8988T (cell line): Measurements from ENCODE around the gene ATP6V1F.
"Not testable (repeated sequence)": the region's sequence is repeated elsewhere in the genome, so short reads cannot be mapped to it uniquely, and the experiment has no call there.

ENCODE experiments used
- DNase-seq: peaks from one replicate; pipeline ENCODE4 v3.0.0; 2011

ATP6V1F gene

DNA sequence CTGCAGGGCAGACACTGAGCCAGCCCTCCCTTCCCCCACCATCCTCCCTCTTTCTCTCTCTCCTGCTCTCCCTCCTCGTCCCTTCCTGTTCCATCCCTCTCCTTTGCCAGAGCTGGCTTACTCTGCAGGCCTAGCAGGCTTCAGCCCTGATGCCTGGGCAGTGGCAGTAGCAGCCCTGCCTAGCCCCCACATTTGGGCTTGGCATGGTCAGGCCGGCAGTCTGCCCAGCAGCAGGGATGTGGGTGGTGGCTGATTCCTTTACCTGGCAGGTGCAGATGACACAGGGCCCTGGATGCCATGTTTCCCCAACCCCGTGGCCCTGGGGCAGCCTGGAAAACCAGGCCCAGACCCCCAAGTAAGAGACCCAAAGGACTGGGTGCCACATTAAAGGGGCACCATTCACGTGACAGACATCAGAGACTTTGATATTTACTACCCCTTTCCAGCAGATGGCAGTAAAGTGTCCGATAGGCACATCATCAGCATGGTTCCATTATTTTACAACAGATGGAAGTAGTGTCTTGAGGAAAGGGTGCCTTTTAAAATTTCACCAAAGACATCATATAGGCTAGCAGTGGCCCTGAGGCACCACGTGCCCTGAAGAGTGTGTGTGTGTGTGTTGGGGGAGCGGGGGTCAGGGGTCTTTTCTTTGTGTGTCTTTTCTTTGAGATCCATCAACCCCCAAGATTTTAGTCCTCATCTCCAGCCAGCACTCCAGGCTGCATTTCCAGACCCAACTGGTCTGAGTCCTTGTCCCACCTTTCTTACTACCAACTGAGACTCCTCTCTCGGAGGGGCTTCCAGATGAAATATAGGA, 41.9 kb downstream of the ATP6V1F start:
- peak; percentile 59 for DNase-seq

DNA sequence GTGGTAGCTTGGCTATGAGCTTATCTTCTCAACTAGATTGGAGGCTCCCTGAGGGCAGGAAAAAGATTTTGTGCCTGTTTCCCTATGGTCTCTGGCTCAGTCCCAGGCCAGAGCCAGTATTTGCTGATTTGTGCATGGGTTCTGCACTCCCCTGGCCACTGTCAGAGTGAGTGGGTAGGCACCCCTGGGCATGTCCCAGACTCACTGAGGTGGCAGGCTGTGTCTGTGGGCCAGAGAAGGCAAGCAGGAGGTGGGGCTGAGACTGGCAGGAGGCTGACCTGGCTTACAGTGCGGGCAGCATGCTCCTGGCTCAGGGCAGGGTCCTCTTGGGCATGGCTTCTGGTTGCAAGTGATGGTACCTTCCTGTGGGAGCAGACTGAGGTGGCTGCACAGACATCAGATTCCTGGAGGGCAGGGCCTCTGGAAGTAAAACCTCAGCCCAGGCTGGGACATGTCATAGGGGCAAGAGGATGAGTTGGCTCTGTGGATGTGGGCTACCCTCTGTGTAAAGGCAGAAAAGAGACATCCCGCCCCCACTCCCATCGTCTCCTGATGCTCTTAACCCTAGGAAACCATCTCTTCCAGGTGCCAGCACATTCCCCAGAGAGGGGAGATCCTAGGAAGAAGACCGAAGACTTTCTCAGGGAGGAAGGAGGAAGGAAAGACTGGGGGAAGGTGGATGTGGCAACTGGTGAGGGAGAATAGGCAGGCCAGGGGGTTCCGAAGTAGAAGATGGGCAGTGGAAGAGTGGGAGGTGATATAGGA, 43.5 kb downstream of the ATP6V1F start:
- peak; percentile 1 for DNase-seq

DNA sequence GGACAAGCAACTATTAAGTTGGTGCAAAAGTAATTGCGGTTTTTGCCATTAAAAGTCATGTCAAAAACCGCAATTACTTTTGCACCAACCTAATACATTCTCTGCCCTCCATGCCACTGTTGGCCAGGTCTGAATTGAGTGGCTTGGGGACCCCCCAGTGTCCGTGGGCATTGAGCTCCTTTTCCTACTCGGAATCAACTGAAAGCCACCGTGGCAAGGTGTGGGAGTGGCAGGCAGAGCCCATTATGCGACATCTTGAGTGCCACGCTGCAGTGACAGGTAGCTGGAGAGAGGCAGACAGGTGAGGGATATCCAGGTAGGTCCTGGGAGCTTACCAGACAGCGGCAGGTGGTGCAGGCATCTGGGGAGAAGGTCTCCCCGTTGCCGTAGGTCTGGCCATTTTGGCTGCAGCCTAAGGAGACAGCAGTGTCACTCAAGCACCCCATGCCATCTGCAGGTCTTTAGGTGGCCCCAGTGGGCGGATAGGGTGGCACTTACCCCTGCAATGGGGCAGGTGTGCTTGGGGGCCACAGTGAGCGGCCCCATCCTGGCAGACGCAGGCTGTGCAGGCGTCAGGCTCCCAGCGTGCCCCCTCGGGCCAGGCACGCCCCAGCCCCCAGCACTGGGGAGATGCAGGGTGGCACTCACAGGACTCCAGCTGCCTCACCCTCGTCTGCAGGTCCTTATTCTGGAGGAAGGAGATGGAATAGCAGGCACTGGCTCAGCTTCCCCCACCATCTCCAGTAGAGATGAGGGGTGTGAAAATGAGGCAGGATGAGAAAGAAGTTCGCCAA, 44.3 kb downstream of the ATP6V1F start:
- peak; percentile 8 for DNase-seq

DNA sequence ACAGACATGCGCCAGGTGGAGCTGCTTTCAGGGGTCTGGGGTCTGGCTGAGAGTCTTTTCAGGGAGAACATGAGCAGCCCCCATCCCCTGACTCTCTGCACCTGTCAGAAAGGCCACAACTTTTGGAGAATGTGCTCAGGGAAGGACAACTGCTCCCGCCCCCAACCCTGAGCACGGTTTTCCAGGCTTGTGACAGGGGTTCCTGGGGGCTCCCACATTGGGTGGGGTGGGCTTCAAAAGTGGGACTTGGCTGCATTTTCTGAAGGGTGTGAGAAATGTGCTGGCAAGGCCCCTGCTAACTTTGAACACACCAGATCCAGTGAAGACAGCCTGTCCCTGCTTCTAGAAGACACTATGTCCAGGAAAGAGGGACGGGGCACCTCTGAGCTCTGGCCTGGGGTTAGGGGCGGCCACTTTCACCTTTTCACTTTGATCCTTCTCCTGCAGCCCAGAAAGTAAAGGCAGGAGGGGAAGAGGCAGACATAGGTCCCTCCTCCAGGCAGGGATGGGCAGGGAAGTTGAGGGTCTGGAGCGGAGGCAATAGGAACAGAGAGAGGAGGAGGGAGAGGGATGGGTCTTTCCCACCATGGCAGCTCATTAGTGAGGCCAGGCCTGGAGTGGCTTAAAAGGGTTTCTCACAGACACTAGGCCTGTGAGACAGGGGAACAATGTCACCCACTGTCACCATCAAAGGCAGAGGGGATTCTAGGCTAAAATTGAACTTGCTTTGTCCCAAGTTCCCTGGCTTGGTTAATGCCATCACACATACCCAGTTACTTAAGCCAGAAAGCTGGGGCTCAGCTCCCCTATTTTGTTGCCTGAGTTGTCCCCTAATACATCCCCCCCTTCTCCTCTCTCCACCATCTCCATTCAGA, 46.3 kb downstream of the ATP6V1F start:
- DNase-seq = peak; percentile 8

DNA sequence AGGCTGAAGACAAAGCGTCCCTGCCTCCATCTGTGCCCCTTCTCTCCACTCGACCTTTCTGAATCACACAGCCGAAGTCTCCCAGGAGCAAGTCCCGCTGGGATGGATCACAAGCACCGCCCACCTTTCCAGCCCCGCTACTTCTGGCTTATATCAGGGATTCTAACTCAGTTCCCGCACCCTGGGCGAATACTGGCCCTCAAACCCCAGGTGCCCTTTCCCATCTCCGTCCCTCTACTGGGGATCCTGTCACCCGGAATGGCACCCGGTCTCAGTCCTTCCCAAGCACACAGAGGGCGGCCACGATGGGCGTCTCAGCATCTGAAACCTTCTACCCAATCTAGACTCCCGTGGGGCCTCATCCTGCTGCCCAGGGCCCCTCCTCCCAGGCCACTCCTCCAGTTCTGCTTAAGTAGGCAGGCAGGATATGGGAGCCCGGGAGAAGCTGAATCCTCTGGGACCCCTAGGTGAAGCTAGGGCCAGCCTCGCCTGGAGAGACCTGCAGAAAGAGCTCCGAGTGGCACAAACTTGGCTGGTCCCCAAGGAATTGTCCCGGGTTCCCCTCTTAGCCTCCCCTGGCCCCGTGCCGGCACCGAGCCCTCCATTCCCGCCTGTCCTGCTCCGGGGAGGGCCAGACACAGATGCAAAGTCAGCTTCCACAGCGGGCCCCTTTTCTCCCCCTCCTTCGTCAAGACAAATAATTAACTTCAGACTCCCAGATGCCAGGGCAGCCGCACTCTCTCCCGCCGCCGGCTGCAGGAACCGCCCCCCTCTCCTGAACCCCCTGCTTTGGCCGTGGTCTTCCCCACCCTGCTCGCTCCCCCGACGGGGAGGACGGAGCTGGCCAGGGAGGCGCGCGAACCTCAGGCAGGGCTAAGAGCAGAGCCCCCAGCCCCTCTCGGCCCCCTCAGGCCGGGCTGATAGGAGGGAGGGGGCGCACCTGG, 47.2 kb downstream of the ATP6V1F start:
- peak; percentile 15 for DNase-seq

DNA sequence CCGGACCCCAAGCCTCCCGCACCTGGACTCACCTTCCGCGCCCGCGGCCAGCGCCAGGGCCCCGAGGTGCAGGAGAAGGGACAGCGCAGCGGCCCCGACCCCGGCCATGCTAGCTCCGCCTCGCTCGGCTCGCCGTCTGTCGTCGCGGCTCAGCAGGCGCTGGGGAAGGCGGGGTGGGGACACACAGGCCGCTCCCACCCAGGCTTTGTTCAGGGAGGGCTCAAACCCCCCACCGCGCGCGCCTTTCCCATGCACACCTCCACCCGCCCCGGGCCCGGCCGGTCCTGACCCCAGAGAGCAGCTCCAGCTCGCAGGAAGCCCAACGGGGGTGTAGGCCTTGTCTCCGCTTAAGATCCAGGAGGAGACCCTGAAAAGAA, 47.9 kb downstream of the ATP6V1F start, which contains the start of gene KCP:
Gene KCP, minus strand, starts transcription at position 141 of the 377 bp plus-strand sequence. Its CDS starts 33 bp downstream, at position 108.
- peak; percentile 5 for DNase-seq

DNA sequence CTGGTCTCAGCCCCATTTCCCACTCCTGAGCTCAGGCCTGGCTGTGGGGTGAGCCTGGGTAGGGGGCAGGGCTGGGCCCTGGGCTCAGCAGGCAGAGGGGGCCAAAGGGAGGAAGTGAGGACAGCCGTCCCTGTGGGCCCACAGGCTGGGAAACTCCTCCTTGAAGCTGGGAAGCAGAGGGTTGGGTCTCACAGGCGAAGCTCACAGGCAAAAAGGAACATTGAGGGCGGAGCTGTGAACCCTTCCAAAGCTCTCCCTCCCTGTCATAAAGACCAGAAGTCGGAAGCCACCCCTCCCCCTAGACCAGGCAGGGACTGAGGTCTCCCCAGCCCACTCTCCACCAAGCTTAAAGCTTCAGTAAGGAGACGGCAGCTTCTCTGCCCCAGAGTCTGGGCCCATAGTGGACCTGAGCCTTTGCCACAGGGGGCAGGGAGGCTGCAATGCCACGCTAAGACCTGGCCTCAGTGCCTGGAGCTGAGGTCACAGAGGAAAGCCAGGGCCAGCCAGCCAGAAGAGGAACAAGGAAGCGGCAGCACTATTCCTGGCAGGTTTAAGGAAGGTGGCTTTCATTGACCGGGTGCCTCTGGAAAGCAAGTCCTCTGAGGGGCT, 48.9 kb downstream of the ATP6V1F start:
- DNase-seq = peak; percentile 21

DNA sequence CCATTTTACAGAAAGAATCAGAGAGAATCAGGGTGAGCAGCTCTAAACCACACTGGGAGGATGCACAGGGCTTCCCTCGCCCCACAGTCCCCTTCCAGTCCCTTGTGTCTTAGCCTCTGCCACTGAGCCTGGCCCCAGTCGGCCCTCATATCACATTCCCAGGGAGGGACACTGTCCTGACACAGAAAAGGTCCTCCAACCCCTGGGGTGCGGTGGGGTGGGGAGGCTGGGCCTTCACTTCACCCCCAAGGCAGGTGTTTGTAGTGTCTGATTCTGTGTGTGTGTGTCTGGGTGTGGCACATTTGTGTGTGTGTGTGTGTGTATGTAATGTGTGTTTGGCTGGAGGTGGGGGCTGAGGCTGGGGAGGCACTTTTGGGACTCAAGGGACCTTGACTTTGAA, 49.6 kb downstream of the ATP6V1F start:
- DNase-seq = peak; percentile 11

DNA sequence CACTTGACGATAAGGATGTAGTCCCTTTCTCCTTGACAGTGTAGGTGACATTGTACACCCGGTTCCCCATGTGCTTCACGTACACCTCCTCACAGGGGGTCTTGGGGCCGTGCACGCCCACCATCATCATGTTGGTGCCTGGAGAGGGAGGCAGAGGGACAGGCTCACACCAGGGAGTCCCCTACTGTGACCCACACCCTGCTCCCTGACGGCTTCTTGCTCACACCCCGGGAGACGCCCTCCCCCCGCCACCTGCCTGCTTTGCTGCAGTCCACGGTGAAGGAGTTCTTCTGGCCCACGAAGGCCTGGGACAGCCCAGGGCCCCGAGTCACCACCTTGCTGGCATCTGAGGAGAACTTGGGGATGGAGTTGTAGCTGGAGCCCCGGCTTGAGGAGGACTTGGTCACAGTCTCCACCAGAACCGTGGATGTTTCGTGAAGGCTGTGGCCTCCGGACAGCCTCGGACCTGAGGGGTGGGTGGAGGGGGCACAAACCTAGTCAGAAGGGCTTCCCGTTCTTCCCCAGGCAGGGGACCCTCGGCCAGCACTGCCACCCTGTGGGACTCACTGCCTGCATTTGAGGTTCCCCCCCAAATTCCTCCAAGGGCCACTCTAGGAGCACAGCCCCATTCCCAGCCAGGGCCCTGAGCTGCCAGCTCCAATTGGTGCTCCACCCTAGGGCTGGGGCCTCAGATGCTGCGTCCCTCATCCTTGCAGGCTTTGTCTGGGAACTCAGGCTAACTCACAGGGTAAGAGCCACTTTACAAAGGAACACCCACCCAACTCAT, 50.2 kb downstream of the ATP6V1F start:
- DNase-seq = not testable (repeated sequence)

DNA sequence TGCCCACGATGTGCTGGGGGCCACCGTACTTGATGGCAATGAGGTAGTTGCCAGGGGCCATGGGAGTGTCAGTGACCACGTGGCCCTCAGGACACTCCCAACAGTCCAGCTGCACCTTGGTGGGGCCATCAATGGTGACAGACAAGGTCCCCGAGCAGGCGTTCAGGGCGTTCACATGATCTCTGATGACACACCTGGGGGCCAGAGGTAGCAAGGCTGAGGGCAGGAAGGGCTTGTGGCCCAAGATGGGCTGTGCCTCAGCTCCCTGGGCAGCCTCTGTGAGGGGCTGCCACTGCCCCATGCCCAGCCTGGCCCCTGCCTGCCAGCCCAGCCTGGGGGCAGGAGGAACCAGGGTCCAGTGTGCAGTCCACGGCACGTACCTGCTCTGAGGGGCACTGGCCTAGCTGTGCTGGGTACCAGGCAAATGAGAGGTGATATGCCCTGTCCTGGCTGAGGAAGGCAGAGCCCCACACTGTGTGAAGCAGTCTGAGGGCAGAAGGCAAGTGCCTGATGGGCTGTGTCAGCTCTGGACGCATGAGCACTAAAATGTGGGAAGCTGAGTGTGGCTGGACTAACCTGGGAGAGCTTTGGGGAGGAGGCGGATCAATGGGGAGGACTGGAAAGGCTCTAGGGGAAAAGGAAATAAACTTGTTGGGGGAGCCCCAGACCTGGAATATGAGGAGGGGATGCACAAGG, 51.4 kb downstream of the ATP6V1F start:
- DNase-seq = peak; percentile 10

DNA sequence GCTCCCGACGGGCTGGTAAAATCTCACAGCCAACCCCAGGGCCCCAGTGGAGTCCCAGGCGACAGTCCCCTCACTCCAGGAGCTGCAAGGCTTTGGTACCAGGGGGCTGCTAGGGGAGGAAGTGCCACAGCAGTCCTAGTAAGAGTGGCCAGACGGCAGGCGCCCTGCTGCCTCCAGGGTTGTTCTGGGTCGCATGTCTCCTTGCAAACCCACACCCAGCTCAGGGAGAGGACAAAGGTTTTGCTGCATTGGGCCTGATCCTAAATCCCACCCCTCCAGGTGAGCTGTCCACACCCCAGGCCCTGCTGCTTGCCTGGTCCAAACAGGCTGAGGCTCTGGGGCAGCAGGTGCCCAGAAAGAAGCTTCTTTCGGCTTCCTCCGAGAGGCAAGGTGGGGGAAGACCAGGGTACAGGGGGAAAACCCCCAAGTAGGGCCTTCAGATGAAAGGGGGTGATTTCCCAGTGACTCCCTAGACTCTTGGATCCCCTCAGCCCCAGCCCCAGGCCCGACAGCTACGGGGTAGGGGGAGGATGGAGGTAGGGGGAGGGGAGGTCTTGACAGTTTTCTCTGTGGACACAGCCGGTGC, 52.0 kb downstream of the ATP6V1F start:
- peak; percentile 13 for DNase-seq

DNA sequence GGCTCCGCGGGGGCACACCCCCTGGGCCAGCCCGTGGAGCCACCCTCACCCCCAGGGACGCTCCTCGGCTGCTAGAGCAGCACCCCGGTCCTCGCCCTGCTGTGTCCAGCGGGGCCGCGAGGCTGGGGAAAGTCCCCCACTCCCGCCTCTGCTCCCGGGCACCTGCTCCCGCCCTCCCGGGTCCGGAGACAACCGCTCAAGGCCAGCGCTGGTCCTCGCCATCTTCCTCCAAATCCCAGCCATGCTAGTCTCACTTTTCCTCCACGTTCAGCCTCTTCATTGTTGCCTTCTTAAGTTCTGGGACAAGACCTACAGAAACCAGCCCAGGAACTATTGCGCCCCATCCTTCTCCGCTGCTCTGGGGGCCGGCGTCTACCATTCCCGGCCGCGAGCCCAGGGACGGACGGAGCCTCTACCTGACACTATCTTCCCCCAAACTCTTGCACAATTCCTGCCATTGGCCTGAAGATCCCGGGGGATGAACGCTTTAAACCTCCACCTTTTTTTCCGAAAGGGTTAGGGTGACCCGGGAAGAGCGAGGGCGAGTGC, 52.7 kb downstream of the ATP6V1F start:
- peak; percentile 2 for DNase-seq
